Heart left ventricle (tissue), 16 donors: ENCODE measurements around the gene ETV6. TPM values are rescaled to one million over a fixed set of nuclear protein-coding genes. Genes with fewer than 3 reads are reported as not detected.
A peak's percentile ranks its signal among the peaks of the same experiment; 100 is the strongest.

ENCODE experiments used
- ATAC-seq, 4 donors: fragments of 200-7000 bp; cut with Tn5 transposase; one replicate each; pipeline ENCODE4 v1.9.1; 2020 to 2022; ENCODE audit warnings: moderate library complexity in 4 of 4, mild to moderate bottlenecking in 3 of 4, moderate number of reproducible peaks in 1 of 4
- DNase-seq, 5 donors: peaks; one replicate each; pipeline ENCODE4 v3.0.0-alpha.2; 2020
- H3K27ac ChIP-seq, 12 donors: fragments of 200-600 bp; sonication (generic) in 4 of 12; one replicate each; pipeline versions ENCODE4 v1.5.0 to v1.8.0; 2016 to 2022; ENCODE audit warnings: mild to moderate bottlenecking in 2 of 12
- H3K27me3 ChIP-seq, 9 donors: fragments of 200-600 bp; sonication (generic) in 2 of 9; one replicate each; pipeline versions ENCODE4 v1.5.1 to v1.8.0; 2016 to 2022; ENCODE audit warnings: mild to moderate bottlenecking in 3 of 9
- H3K36me3 ChIP-seq, 9 donors: fragments of 200-600 bp; sonication (generic) in 2 of 9; one replicate each; pipeline versions ENCODE4 v1.5.0 to v1.8.0; 2018 to 2022; ENCODE audit warnings: mild to moderate bottlenecking in 2 of 9
- H3K4me1 ChIP-seq, 12 donors: fragments of 200-600 bp; sonication (generic) in 4 of 12; one replicate each; pipeline versions ENCODE4 v1.5.0 to v1.8.0; 2016 to 2022; ENCODE audit warnings: mild to moderate bottlenecking in 3 of 12
- H3K4me3 ChIP-seq, 12 donors: fragments of 200-600 bp; sonication (generic) in 4 of 12; one replicate each; pipeline versions ENCODE4 v1.5.0 to v1.8.0; 2017 to 2022; ENCODE audit warnings: mild to moderate bottlenecking in 9 of 12, moderate library complexity in 4 of 12
- H3K9me3 ChIP-seq, 12 donors: fragments of 200-600 bp; sonication (generic) in 4 of 12; one replicate each; pipeline versions ENCODE4 v1.5.0 to v1.8.0; 2016 to 2022; ENCODE audit warnings: mild to moderate bottlenecking in 1 of 12
- POLR2A ChIP-seq, 2 donors: fragments of 450-650 bp; IDR thresholded peaks; one replicate each; pipeline ENCODE4 v1.6.1; 2017; ENCODE audit warnings: antibody characterized with exemption in 2 of 2, mild to moderate bottlenecking in 2 of 2, moderate library complexity in 2 of 2
- whole genome bisulfite sequencing, 4 donors: extraction: QIAGEN DNeasy Blood & Tissue Kit in 2 of 4; methylation state at CpG; one replicate each; pipeline versions ENCODE4 v1.1.5 to v1.1.7; 2013 to 2018; 5-methylcytosine and 5-hydroxymethylcytosine counted together
- intact Hi-C, 10 donors: fragments of 100-400 bp; cut with DNase I; formaldehyde crosslinking; loops; one replicate each; pipeline versions ENCODE4 v1.11.1 to v1.14.2; 2022
- polyA plus RNA-seq, 2 donors: library from polyadenylated mRNA; stranded (reverse); fragments of 200-250 nt; gene quantifications; one replicate each; pipeline ENCODE4 v1.2.3, GENCODE V29; 2013
- total RNA-seq, 9 donors: library from RNA; depleted of rRNA in 2 of 9; stranded (reverse); fragments of >200 nt in 2 of 9; fragmentation: NEBNext Ultra II Directional in 3 of 9; extraction: Animal tissue kit (Norgen Biotek cat#: 25700) in 3 of 9; gene quantifications; one replicate each; pipeline versions ENCODE4 v1.1.0 to v1.2.4, GENCODE V29; 2016 to 2023
- TF ChIP-seq, protein P1 (sequence below), 12 donors: fragments of 200-600 bp; sonication (generic) in 4 of 12; IDR thresholded peaks; one replicate each; pipeline versions ENCODE4 v1.5.0 to v1.8.0; 2018 to 2022; ENCODE audit warnings: antibody characterized with exemption in 12 of 12, mild to moderate bottlenecking in 5 of 12
- donor health status: ischemic (EF 13 %, LVEDD 7.1; RV severe dilation, severe dysfunction).
- donor health status: healthy with polysubstance abuse.
- donor health status: DM: no; HTN: yes; CAD: no.
- donor health status: DM: no; HTN: no; CAD: no.
- donor health status: ischemic (EF 25% LVEDD 6.9; RV normal size, moderate dysfunction).
- donor health status: ischemic (EF 25% LVEDD 5.7; RV mildly dilated, moderate dysfunction).
- donor health status: healthy.
- donor health status: DM: yes; HTN: yes; CAD: no.
- donor health status: ischemic (EF 35%, LVEDD 5.7; RV mildly dilated, moderate dysfunction).
- donor health status: nonischemic (EF 11% LVEDD 7.7; RV severe dilation, severe dysfunction).
- donor health status: DM: yes; HTN: yes; CAD: no.
- donor health status: PGD.
- donor health status: ischemic (EF 29% LVEDD 5.4; RV normal size, mild dysfunction).
- donor health status: nonischemic (EF 23%, LVEDD 6.1; RV moderate dilation, normal function).

The ETV6 gene
- total and polyA plus RNA-seq, 11 donors, result 3.9 to 37.3 (median 12.4) TPM

DNA sequence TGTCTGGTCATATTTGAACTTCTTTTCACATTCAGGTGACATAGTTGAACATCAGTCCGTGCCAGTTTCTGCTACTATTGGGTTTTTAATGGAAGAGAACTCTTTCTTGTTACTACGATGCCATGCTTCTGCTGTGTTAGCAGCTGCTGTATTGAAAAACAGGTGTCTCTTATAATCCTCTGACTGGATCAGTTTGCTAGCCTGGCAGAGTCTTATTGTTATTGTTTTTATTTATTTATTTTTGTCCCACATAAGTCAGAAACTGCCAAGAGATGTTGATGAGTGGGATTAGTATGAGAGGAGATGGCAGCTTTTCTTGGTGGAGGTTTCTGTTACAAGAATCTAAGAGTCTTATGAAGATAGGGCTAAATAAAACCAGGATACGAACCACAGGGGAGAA lies 14.6 kb downstream of the ETV6 start:
- Histone ChIP-seq H3K9me3 (no peaks in the 10 kb centered on the region), H3K4me3 (no peak overlapping the region), H3K27me3 (no peaks in the 10 kb centered on the region), H3K27ac (peak overlapping the region; percentile 26 to 90 (median 74)), H3K36me3 (peaks cover 0 to 21% (median 0%) of the 10 kb centered on the region in 9 donors), H3K4me1 (peaks cover 0 to 88% (median 49%) of the 10 kb centered on the region in 12 donors)
- WGBS, 4 donors, result 76 to 87% (median 82%) methylated on average over 3 of the region's 3 CpGs
- intact Hi-C loops, result loop anchor here in 4 of 10 donors (5.0 kb wide), 3 partner anchors 43 to 133 kb away; no protein-coding TSS in a partner anchor
- TF ChIP-seq, protein P1, sequence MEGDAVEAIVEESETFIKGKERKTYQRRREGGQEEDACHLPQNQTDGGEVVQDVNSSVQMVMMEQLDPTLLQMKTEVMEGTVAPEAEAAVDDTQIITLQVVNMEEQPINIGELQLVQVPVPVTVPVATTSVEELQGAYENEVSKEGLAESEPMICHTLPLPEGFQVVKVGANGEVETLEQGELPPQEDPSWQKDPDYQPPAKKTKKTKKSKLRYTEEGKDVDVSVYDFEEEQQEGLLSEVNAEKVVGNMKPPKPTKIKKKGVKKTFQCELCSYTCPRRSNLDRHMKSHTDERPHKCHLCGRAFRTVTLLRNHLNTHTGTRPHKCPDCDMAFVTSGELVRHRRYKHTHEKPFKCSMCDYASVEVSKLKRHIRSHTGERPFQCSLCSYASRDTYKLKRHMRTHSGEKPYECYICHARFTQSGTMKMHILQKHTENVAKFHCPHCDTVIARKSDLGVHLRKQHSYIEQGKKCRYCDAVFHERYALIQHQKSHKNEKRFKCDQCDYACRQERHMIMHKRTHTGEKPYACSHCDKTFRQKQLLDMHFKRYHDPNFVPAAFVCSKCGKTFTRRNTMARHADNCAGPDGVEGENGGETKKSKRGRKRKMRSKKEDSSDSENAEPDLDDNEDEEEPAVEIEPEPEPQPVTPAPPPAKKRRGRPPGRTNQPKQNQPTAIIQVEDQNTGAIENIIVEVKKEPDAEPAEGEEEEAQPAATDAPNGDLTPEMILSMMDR (IDR thresholded peaks at IDR 0.05), result no peak
- no peak for TF ChIP-seq POLR2A (IDR thresholded peaks at IDR 0.05)
- ATAC-seq (no peak), DNase-seq (no peak)

DNA sequence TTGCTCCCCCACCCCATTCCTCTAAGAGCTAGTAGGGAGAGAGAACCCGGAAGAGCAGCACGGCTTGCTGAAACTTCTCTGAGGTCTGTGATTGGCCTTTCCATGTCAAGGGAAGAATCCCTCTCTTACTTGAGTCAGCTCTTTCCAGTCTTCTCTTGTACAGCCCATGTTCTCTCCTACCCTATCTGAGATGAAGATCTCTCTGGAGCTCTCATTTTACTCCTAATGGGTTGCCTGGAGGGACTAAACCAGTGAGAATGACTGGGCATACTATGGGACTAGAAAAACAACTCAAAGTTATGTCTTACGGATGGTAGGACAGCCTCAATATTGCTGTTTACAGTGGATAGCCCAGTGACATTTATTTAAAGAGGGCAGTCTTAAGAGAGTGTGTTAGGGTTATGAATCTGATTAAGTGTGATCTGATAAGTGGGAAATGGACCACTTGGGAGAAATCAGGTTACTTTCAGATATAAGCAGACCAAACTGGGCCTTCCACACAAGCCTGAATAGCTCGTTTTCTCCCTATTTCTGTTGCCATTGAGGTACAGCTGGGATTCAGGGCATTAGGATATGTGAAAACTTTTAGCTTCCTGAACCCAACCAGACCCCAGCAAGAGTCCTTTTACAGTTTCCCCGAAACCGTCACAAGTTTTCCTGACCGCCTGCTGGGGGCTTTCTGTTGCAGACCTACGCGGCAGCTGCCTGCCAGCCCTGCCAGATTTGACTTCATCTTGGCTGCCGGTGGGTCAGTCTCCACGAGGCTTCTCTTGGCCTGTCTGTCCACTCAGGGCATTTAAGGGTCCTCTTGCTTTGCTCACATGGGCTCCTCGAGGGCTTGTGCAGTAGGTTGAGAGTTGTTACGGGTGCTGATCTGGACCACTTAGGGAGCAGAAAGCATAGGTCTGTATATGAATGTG lies 16.9 kb downstream of the ETV6 start:
- Histone ChIP-seq H3K4me1 (peaks cover 0 to 88% (median 56%) of the 10 kb centered on the region in 12 donors), H3K27ac (peak overlapping the region in 5 of 12 donors; percentile 3 to 28 (median 22)), H3K4me3 (no peak overlapping the region), H3K36me3 (peaks cover 0 to 13% (median 0%) of the 10 kb centered on the region in 9 donors), H3K27me3 (no peaks in the 10 kb centered on the region), H3K9me3 (no peaks in the 10 kb centered on the region)
- DNase-seq, result no peak
- no peak for TF ChIP-seq POLR2A (IDR thresholded peaks at IDR 0.05)
- TF ChIP-seq, protein P1 (IDR thresholded peaks at IDR 0.05), result no peak
- 87 to 92% (median 88%) methylated on average over 13 of the region's 13 CpGs for WGBS, 4 donors
- no peak for ATAC-seq
- intact Hi-C loops, result no loop called here

DNA sequence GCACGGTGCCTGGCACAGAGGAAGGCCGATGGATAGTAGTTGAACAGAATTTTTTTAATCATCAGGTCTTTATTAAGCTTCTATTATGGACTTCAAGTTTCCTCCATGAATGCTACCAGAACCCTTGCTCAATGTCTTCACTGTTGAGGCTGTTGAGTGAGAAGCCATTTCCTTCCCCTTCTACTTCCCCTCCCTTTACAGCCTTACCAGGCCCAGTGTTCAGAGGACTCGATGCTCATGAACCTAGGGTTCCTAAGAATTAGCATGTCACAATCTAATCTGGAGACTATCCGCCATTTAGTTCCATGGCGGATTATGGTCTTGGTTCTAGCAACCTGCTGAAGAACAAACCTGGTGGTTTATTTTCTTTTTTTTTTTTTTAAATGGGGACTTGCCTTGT lies 17.7 kb downstream of the ETV6 start:
- intact Hi-C loops, result no loop called here
- ATAC-seq (no peak), DNase-seq (no peak)
- Histone ChIP-seq H3K27ac (peak overlapping the region in 2 of 12 donors; percentile 0 to 22), H3K4me3 (no peak overlapping the region), H3K27me3 (no peaks in the 10 kb centered on the region), H3K36me3 (peaks cover 0 to 7% (median 0%) of the 10 kb centered on the region in 9 donors), H3K4me1 (peaks cover 0 to 88% (median 54%) of the 10 kb centered on the region in 12 donors), H3K9me3 (no peaks in the 10 kb centered on the region)
- TF ChIP-seq POLR2A (IDR thresholded peaks at IDR 0.05), result no peak
- TF ChIP-seq, protein P1 (IDR thresholded peaks at IDR 0.05), result no peak
- WGBS, 4 donors, result 90 to 93% (median 92%) methylated on average over 5 of the region's 5 CpGs

DNA sequence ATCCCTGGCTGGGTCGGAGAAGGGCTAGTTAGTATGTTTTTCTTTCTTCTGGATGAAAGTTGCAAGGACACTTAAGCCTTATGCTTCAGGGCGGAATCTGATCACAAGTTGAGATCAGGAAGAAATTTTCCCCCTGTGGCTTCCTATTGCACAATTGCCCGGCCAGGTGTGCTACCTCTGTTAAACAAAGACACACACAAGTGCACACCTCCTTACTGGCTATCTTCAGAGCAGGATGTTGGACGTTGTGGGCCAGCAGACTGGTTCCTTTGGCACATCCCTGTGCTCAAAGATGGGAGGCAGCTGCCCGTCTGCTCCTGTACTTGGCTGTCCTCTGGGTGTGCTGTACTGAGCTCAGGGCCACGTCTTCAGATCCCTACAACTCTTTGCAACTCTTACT lies 19.1 kb downstream of the ETV6 start:
- DNase-seq (no peak), ATAC-seq (peak in 3 of 4 donors; percentile 21 to 27 (median 26))
- 51 to 64% (median 60%) methylated on average over 6 of the region's 6 CpGs for WGBS, 4 donors
- Histone ChIP-seq H3K36me3 (peaks cover 0 to 7% (median 0%) of the 10 kb centered on the region in 9 donors), H3K9me3 (no peaks in the 10 kb centered on the region), H3K4me3 (no peak overlapping the region), H3K27me3 (no peaks in the 10 kb centered on the region), H3K4me1 (peaks cover 0 to 88% (median 57%) of the 10 kb centered on the region in 12 donors), H3K27ac (peak overlapping the region in 1 of 12 donors; percentile 13)
- intact Hi-C loops, result no loop called here
- TF ChIP-seq, protein P1 (IDR thresholded peaks at IDR 0.05), result no peak
- no peak for TF ChIP-seq POLR2A (IDR thresholded peaks at IDR 0.05)
